AG09319 (cell line): ENCODE data around the gene LRRTM4.

Experiments
- DNase-seq: peaks from one replicate; pipeline ENCODE4 v3.0.0-alpha.2; 2010; ENCODE audit warnings: low read depth; ENCODE audit errors: extremely low read depth
- CTCF ChIP-seq: IDR thresholded peaks from 2 replicates; pipeline ENCODE4 v1.5.1; 2011; ENCODE audit warnings: low read depth, mild to moderate bottlenecking, inconsistent platforms, low read length, moderate library complexity

LRRTM4 gene

GRCh38 chr2:76748581-76749296, 773.4 kb downstream of the LRRTM4 start:
- TF ChIP-seq CTCF: no peak
- DNase-seq: no peak

DNA sequence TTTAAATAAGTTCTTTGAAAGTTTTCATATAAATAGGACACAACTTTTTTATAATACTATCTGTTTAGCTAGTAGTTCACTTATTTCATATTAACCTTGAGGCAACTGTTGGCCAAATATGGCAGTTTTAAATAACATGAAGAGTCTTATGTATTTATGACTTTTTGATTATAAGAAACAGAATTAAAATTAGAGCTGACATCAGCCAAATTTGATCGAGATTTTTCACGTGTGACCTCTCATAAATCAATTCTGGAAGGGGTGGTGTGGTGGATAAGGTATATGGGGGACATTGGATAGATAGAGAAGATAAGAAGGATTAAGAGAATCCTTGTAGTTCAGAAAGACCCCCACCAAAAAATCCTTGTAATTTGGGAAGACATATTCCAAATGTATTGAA, 776.6 kb downstream of the LRRTM4 start:
- no peak for DNase-seq
- no peak for TF ChIP-seq CTCF

DNA sequence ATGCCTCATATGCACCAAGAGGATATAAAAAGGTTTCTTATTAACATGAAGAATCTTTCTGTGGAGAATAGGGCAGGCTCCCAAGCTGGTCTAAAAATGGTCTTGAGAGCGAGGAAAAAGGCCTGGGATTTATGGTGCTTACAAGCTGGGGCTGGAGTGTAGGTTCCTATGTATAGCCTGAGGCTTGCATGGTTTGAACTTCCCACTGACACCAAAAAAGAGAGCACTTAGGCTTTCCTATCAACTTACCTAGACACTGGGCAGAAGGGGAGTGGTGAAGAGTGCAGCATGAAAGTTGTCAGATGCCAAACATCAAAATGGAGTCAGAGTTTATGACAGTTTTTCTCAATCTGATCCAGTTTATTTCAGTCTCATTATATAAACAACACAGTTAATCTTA, 784.6 kb downstream of the LRRTM4 start:
- no peak for DNase-seq
- TF ChIP-seq CTCF: no peak

DNA sequence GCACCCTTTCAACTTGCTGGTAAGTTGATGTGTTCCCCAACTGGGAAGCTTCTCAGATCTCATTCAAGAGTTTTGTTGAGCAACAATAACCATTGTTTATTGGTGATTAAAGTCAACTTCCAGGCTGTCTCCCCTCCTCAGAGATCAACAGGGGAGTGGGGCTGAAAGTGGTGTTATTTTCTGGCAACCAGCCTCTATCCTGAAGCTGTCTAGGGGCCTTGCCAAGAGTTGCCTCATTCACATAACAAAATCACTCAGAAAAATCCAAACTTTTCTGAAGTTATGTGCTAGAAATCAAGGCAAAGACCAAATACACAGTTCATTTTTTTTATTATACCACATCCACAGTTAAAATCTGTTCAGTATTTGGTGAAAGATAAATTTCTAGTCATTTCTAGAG, 788.4 kb downstream of the LRRTM4 start:
- DNase-seq: no peak
- no peak for TF ChIP-seq CTCF

DNA sequence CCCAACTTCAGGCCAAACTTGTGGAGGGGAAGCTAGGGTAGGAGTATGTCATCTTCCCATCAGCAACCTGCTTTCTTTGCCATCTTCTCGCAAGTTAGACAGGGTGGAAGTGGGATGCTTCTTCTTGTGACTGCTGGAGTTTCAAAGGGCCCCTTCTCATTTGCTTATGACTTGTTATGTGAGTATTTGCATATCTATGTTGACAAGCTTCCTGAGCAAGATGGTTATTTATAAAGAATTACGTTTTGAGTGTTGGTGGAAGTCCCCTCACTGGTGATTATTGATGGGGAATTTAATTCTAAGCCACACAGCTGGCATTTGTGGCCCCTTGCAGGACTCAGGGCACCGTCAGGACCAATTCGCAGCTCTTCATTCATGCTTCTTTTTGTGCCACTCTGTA, 791.0 kb downstream of the LRRTM4 start:
- no peak for TF ChIP-seq CTCF
- no peak for DNase-seq

DNA sequence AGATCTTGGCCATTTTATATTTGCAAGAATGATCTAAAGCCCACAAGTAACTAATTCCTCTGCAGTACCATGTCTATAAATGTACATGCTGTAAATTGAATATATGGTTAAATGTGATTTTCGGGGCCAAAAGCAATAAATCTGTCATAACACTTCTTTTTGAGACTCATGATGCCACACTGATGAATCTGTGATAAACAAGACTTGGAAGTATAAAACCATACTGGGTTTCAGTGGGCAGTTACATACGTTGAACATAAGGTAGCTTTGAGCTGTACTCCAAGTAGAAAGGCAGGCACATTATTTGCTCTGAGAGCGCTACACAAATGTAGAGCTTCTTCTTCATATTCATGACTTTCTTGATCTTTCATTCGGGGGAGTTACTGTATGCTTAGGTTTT, 792.2 kb downstream of the LRRTM4 start:
- no peak for DNase-seq
- TF ChIP-seq CTCF: no peak

DNA sequence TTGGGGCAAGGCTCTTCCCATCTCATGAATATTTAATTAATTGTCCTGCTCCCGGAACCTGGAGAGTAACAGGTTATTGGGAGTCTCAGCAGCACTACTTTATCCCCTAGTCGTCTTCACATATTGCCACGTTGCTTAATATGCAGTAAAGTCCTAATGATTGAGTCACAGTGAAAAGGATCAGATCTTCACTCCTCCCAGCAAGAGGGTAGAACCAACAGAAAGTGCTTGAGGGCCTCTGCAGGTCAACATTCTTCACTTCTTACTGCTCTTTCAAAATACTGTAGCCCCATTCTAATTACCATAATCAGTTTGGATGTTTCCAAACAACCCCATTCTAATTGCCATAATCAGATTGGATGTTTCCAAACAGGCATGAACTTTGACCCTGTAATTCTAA, 801.0 kb downstream of the LRRTM4 start:
- no peak for DNase-seq
- no peak for TF ChIP-seq CTCF
